ENCODE results near the gene CEP164.
A peak's percentile ranks its signal among the peaks of the same experiment; 100 is the strongest.

CEP164 gene

DNA sequence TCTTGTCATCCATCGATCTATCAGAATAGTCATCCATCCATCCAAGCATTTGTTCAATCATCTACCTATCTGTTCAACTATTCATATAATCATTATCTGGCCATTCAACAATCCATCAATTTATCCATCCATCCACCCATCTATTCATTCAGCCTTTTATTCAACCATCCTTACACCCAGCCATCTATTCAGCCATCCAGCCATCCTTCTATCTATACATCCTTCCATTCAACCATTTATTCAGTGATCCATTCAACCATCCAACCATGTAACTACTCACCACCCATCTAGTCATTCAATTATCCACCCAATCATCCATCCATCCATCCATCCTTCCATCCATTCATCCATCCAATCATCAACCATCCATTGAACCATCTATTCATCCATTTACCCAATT, 106.8 kb downstream of the CEP164 start:
- DNase-seq (ENCODE audit: extremely low spot score, insufficient read length, low read depth), result no peak

DNA sequence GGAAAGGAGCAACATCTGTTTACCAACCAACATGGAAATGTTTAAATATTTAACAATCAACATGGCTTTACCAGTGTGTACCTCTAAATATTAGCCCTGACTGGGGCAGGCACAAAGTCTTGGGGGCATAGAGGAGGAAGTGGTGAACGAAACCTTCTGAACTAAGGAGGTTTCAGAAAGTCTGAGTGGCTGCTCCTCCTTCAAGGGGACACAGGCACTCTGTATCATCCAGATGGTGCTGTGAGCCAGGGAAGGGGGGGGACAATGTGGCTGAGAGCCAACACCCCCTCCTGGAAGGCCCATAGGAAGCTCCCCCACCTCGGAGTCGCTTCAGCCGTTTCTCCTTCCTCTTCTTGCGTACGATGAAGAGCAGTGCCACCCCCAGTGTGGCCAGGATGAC, 107.7 kb downstream of the CEP164 start:
- FAIRE-seq, result no peak
- no peak for DNase-seq (ENCODE audit: extremely low spot score, insufficient read length, low read depth)

More for the DNA sequence above, 106.8 kb downstream of the CEP164 start:
- FAIRE-seq, result no peak

DNA sequence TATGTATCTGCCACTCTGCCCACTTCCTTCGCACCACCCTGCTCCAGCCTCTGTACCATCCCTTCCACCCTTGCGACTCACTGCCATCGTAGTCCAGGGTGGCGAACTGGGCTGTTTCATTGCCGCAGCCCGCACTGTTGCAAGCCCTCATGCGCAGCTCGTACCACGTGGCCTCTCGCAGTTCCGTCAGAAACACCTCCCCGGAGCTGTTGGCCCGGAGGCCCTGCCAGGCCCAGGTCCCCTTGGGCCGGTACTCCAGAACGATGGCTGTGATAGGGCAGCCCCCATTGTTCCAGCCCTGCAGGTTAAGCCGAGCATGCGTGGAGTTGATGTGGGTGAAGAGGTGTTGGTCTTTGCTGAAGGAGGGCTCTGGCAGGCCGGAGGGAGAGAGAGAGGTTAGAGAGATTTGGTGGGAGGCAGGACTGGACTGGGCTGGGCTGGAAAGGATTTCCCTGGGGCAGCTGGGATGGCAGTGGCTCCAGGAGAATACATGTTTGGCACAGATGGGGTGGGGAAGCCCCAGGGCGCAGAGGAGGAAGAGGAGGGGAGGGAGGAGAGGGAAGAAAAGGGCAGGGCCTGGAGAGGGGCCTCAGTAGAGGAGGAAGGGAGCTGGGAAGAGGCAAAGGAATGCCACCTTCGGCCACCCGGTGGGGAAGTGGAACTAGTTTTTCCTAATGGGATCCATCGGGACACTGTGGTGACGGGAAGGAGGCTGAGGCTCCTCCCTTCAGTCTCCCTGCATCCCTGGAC, 109.6 kb downstream of the CEP164 start:
- DNase-seq (ENCODE audit: extremely low spot score, insufficient read length, low read depth) (no peak), FAIRE-seq (no peak)

- DNase-seq (ENCODE audit: extremely low spot score, insufficient read length, low read depth) (no peak), FAIRE-seq (no peak)
These were observed 110.1 kb downstream of the CEP164 start for GRCh38 chr11:117437791-117438130.

DNA sequence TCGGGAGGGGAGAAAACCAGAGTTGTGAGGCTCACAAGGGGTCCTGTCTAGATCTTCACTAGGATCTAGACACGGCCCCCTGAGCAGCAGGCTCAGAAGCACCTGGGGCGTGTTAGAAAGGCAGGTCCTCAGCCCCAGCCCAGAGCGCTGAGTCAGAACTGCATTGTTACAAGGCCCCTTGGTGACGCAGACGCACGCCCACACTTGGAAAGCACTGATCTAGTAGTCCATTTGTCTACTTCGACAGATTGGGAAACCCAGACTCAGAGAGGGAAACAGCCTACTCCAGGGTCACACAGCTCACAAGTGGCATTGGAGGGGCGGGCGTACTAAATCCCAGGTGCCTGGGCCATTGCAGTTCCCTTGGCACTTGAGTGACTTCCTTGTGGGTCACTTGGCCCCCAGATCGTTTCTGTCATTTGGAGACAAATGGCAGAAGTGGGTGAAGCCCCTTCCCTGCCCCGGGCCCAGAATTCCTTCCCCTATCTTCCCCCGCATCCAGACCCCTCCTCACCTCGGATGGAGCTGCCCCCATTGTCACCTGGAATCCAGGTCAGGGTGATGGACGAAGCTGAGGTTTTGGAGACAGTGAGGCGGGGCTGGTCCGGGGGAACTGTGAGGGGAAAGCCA, 110.8 kb downstream of the CEP164 start:
- DNase-seq (ENCODE audit: extremely low spot score, insufficient read length, low read depth) (no peak), FAIRE-seq (no peak)

- DNase-seq (ENCODE audit: extremely low spot score, insufficient read length, low read depth) (no peak), FAIRE-seq (no peak)
These were observed 111.6 kb downstream of the CEP164 start for GRCh38 chr11:117439256-117439655.

- no peak for DNase-seq (ENCODE audit: extremely low spot score, insufficient read length, low read depth)
- no peak for FAIRE-seq
These were observed 112.6 kb downstream of the CEP164 start for GRCh38 chr11:117440258-117440657.

DNA sequence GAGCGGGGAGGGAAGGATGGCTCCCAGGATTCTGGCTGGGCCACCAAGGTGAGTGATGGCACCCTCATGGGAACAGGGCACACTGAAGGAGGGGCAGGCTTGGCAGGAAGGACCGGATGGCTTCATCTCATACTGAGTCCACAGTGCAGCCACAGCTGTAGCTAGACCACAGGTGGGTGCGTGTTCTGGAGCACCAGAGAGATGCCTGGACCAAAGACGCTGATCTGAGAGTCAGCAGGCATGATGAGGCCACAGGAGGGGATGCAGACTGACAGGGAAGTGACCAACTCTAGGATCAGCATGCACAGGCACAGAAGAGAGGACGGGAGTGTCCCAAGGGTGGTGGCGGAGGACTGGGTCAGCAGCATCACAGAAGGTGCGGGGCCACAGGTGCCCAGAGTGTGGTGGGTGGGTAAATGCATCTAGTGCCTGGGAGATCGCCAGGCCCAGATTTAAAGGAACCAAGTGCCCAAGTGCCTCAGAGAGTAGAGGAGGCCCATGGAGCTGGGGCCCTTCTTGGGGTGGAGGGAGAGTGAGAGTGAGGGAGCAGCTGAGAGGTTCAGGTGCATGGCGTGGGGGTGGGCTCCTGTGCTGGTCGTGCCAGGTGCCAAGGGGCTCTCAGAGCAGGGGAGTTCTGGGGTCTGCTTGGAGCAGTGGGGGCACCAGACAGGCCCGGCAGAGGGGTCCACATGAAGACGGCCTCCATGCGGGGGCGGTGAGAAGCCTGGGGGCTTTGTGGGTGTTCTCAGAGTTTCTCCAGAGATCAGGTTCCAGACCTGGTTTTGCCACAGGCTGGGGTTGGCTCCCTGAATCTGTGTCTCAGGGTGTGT, 113.7 kb downstream of the CEP164 start:
- DNase-seq (ENCODE audit: extremely low spot score, insufficient read length, low read depth) (no peak), FAIRE-seq (no peak)

- FAIRE-seq, result no peak
- no peak for DNase-seq (ENCODE audit: extremely low spot score, insufficient read length, low read depth)
These were observed 114.6 kb downstream of the CEP164 start for GRCh38 chr11:117442049-117442868.

DNA sequence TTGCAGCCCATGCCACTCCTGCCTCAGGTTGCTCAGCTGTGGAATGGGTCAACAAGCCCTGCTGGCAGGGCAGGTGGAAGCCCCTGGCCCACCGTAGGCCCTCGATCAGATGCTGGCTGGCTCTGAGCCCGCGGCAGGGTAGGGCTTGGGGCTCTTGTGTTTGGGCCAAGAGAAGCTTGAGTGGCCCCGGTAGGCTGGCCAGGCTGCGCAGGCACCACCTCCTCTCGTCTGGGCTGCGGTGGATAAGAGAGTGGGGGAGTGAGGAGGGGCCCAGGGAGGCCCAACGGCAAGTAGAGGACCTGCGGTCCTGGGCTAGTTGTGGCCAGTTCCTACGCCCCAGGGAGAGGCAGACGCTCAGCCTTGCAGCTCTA, 115.2 kb downstream of the CEP164 start:
- FAIRE-seq, result no peak
- DNase-seq (ENCODE audit: extremely low spot score, insufficient read length, low read depth), result no peak

- FAIRE-seq (no peak), DNase-seq (ENCODE audit: extremely low spot score, insufficient read length, low read depth) (no peak)
These were observed 115.9 kb downstream of the CEP164 start for GRCh38 chr11:117443266-117444186.

DNA sequence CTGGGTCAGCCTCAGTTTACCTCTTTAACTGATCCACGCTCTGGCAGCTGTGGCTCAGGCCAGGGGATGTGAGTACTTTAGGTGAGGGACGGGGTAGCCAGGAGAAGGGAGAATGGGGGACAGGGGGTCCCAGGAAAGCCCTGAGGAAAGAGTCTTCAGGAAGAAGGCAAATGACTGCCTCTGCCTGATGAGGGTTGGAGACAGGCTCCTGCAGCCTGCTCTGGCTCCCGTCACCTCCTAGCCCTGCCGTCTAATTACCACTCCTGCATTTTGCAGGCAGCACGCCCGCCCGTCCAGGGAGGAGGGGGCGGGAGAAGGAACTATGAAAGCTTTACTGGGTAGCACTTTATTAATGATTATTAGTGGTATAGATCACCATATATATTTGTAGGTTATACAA, 116.6 kb downstream of the CEP164 start:
- FAIRE-seq (no peak), DNase-seq (ENCODE audit: extremely low spot score, insufficient read length, low read depth) (no peak)

DNA sequence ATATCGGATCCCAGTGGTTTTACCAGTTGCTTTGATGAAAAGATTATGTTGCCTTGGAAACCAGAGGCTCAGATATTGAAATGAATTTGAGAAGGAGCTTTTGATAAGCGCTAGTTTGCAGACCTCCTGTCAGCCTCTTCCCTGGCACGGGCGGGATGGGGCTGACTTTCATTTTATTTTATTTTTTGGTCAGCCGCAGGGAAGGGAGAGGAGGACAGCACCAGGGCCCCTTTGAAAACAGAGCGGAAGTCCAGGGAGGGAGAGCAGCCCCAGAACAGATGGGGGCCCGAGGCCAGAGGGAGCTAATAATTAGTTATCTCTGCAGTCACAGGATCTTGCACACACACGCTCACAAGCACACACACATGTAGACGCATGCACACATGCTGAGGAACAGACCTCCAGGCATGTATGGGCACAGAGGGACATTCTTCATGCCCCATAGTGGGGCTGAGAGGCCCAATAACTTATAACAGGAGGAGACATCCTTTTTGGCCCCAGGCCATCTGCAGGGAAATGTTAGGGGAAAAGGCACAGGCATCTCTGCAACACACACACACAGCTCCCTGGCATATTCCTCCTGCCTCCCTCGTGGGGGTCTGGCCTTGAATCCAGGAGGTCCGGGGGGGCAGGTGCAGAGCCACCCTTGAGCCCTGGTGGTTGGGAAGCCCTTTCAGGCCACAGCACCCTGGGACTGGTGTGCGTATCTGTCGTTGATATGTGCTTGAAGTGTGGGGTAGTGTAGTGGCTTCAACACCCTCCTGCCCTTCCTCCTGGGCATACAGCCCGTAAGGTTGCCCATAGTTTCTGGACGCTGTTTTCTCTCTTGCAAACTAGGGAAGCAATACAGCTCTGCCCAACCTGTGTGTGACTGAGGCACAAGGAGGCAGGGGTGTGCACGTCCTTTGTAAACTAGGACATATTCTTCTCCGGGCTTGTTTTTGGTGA, 117.3 kb downstream of the CEP164 start:
- DNase-seq (ENCODE audit: extremely low spot score, insufficient read length, low read depth) (no peak), FAIRE-seq (no peak)

DNA sequence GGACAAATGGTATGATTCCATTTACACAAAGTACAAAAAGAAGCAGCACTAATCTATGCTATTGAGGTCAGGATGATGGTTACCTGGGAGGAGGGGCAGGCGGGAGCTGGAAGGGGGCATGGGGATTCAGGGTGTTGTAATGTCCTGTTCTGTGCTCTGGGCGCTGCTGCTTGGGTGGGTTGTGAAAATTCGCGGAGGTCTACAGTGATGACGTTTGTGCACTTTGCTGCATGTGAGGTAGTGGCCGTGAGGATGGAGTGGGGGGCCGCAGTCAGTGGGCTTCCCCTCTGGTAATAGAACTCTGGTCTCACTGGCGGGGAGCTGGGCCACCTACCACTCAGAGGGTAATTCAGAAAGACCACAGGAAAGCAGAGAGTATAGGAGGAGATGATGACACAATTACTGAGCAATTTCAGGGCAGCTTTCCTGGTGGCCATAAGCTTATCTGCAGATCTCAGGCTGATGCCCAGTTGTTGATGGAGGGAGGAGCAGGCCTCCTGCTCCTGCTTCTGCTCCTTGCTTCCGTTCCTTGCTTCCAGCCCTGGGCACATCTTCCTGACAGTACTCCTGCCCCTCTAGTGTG, 121.5 kb downstream of the CEP164 start:
- DNase-seq (ENCODE audit: extremely low spot score, insufficient read length, low read depth) (no peak), FAIRE-seq (no peak)

GRCh38 chr11:117453886-117454563, 126.4 kb downstream of the CEP164 start:
- no peak for DNase-seq (ENCODE audit: extremely low spot score, insufficient read length, low read depth)
- no peak for FAIRE-seq

GRCh38 chr11:117454564-117454917, 126.9 kb downstream of the CEP164 start:
- DNase-seq (ENCODE audit: extremely low spot score, insufficient read length, low read depth) (no peak), FAIRE-seq (no peak)

DNA sequence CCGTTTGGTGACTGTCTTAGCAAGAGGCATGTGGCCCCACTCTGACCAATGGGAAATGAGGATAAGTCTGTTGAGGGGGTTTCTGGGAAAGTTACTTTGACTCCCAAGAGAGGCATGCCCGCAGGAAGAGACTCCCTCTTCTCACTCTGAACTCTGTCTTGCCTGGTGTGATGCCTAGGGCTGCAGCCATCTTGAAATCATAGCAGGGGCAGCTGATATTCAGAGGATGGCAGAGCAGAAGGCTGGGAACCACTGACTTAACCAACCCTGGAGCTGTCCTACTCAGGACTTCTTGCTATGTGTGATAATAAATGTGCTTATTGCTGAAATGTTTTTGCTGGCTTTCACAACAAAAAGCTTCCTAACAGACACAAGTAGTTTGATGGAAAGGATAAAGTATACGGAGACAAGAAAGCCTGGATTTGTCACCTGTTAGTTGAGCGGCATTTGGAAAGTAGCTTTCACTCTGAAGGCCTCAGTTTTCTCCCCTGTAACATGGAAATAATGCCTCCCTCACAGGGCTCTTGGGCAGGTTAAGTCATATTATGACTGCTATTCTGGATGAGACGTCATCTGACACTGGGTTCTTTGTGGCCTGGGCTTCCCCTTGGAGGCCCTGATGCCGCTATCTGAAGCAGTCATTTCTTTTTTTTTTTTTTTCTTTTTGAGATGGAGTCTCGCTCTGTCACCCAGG, 128.5 kb downstream of the CEP164 start:
- DNase-seq (ENCODE audit: extremely low spot score, insufficient read length, low read depth) (peak; percentile 44), FAIRE-seq (peak; percentile 85)
